Measurements from ENCODE around the gene PHACTR3. TPM values are rescaled to one million over a fixed set of nuclear protein-coding genes. Genes with fewer than 3 reads are reported as not detected.

Gene PHACTR3
- total and polyA plus RNA-seq, 2 donors = 0.62 to 2.7 TPM

- Histone ChIP-seq H3K27ac (ENCODE audit: low read depth) (no peak overlapping the region), H3K4me3 (ENCODE audit: low read depth, low read length) (no peak overlapping the region), H3K4me1 (ENCODE audit: insufficient read depth) (no peaks in the 10 kb centered on the region), H3K36me3 (ENCODE audit: insufficient read depth) (no peaks in the 10 kb centered on the region)
- 89% methylated on average over 13 of the region's 13 CpGs for WGBS
- no peak for DNase-seq (ENCODE audit: extremely low spot score)
These were observed 16.0 kb upstream of the PHACTR3 start for GRCh38 chr20:59588236-59588855.

- Histone ChIP-seq H3K36me3 (ENCODE audit: insufficient read depth) (no peaks in the 10 kb centered on the region), H3K27ac (ENCODE audit: low read depth) (no peak overlapping the region), H3K4me1 (ENCODE audit: insufficient read depth) (no peaks in the 10 kb centered on the region), H3K4me3 (ENCODE audit: low read depth, low read length) (no peak overlapping the region)
- no peak for DNase-seq (ENCODE audit: extremely low spot score)
- WGBS = 90% methylated on average over 24 of the region's 24 CpGs
These were observed 15.2 kb upstream of the PHACTR3 start for GRCh38 chr20:59589086-59589684.

GRCh38 chr20:59591061-59591460 is 13.3 kb upstream of the PHACTR3 start:
- no peak overlapping the region for H3K4me3 ChIP-seq (ENCODE audit: low read depth, low read length)

GRCh38 chr20:59596690-59597089 is 7.7 kb upstream of the PHACTR3 start:
- H3K27ac ChIP-seq (ENCODE audit: low read depth) = no peak overlapping the region
- no peak for DNase-seq (ENCODE audit: extremely low spot score)
- no peaks in the 10 kb centered on the region for H3K36me3 ChIP-seq (ENCODE audit: insufficient read depth)

More at GRCh38 chr20:59591061-59591460, 13.3 kb upstream of the PHACTR3 start:
- H3K36me3 ChIP-seq (ENCODE audit: insufficient read depth) = no peaks in the 10 kb centered on the region
- 90% methylated on average over 12 of the region's 12 CpGs for WGBS
- H3K4me1 ChIP-seq (ENCODE audit: insufficient read depth) = no peaks in the 10 kb centered on the region
- DNase-seq (ENCODE audit: extremely low spot score) = no peak
- no peak overlapping the region for H3K27ac ChIP-seq (ENCODE audit: low read depth)

GRCh38 chr20:59597240-59597639 is 7.1 kb upstream of the PHACTR3 start:
- Histone ChIP-seq H3K27ac (ENCODE audit: low read depth) (no peak overlapping the region), H3K36me3 (ENCODE audit: insufficient read depth) (no peaks in the 10 kb centered on the region), H3K4me1 (ENCODE audit: insufficient read depth) (no peaks in the 10 kb centered on the region), H3K4me3 (ENCODE audit: low read depth, low read length) (no peak overlapping the region)
- no peak for DNase-seq (ENCODE audit: extremely low spot score)
- WGBS = 73% methylated on average over 1 of the region's 1 CpG

More at GRCh38 chr20:59596690-59597089, 7.7 kb upstream of the PHACTR3 start:
- H3K4me3 ChIP-seq (ENCODE audit: low read depth, low read length) = no peak overlapping the region
- WGBS = 68% methylated on average over 5 of the region's 5 CpGs
- H3K4me1 ChIP-seq (ENCODE audit: insufficient read depth) = no peaks in the 10 kb centered on the region

GRCh38 chr20:59598625-59599310 is 5.6 kb upstream of the PHACTR3 start:
- Histone ChIP-seq H3K4me1 (ENCODE audit: insufficient read depth) (no peaks in the 10 kb centered on the region), H3K27ac (ENCODE audit: low read depth) (no peak overlapping the region), H3K4me3 (ENCODE audit: low read depth, low read length) (no peak overlapping the region), H3K36me3 (ENCODE audit: insufficient read depth) (no peaks in the 10 kb centered on the region)
- no peak for DNase-seq (ENCODE audit: extremely low spot score)
- 33% methylated on average over 13 of the region's 13 CpGs for WGBS

- no peaks in the 10 kb centered on the region for H3K36me3 ChIP-seq (ENCODE audit: insufficient read depth)
- no peaks in the 10 kb centered on the region for H3K4me1 ChIP-seq (ENCODE audit: insufficient read depth)
- no peak for DNase-seq (ENCODE audit: extremely low spot score)
- no peak overlapping the region for H3K27ac ChIP-seq (ENCODE audit: low read depth)
- H3K4me3 ChIP-seq (ENCODE audit: low read depth, low read length) = no peak overlapping the region
- 94% methylated on average over 3 of the region's 3 CpGs for WGBS
These were observed 4.4 kb upstream of the PHACTR3 start for GRCh38 chr20:59599941-59600340.

- WGBS = 85% methylated on average over 5 of the region's 5 CpGs
- H3K36me3 ChIP-seq (ENCODE audit: insufficient read depth) = no peaks in the 10 kb centered on the region
- H3K4me3 ChIP-seq (ENCODE audit: low read depth, low read length) = no peak overlapping the region
- H3K4me1 ChIP-seq (ENCODE audit: insufficient read depth) = no peaks in the 10 kb centered on the region
- no peak for DNase-seq (ENCODE audit: extremely low spot score)
- H3K27ac ChIP-seq (ENCODE audit: low read depth) = no peak overlapping the region
These were observed 3.9 kb upstream of the PHACTR3 start for GRCh38 chr20:59600472-59600871.

GRCh38 chr20:59602546-59603080 is 1.7 kb upstream of the PHACTR3 start:
- DNase-seq (ENCODE audit: extremely low spot score) = no peak
- 76% methylated on average over 3 of the region's 3 CpGs for WGBS
- Histone ChIP-seq H3K4me3 (ENCODE audit: low read depth, low read length) (no peak overlapping the region), H3K27ac (ENCODE audit: low read depth) (no peak overlapping the region), H3K4me1 (ENCODE audit: insufficient read depth) (no peaks in the 10 kb centered on the region), H3K36me3 (ENCODE audit: insufficient read depth) (no peaks in the 10 kb centered on the region)

GRCh38 chr20:59603176-59603575 is 1.2 kb upstream of the PHACTR3 start:
- H3K27ac ChIP-seq (ENCODE audit: low read depth) = no peak overlapping the region
- no peak for DNase-seq (ENCODE audit: extremely low spot score)
- H3K4me1 ChIP-seq (ENCODE audit: insufficient read depth) = no peaks in the 10 kb centered on the region
- no peak overlapping the region for H3K4me3 ChIP-seq (ENCODE audit: low read depth, low read length)
- no peaks in the 10 kb centered on the region for H3K36me3 ChIP-seq (ENCODE audit: insufficient read depth)
- WGBS = 72% methylated on average over 9 of the region's 9 CpGs

- H3K27ac ChIP-seq (ENCODE audit: low read depth) = no peak overlapping the region
- H3K4me1 ChIP-seq (ENCODE audit: insufficient read depth) = no peaks in the 10 kb centered on the region
- no peak for DNase-seq (ENCODE audit: extremely low spot score)
- H3K36me3 ChIP-seq (ENCODE audit: insufficient read depth) = no peaks in the 10 kb centered on the region
- peak overlapping the region; percentile 10 for H3K4me3 ChIP-seq (ENCODE audit: low read depth, low read length)
- WGBS = under 1% methylated on average over 88 of the region's 88 CpGs
These were observed 631 bp downstream of the PHACTR3 start for GRCh38 chr20:59604741-59605600.

GRCh38 chr20:59605601-59606364 is 1.4 kb downstream of the PHACTR3 start:
- WGBS = 12% methylated on average over 26 of the region's 26 CpGs

GRCh38 chr20:59606566-59606965 is 2.2 kb downstream of the PHACTR3 start:
- Histone ChIP-seq H3K27ac (ENCODE audit: low read depth) (no peak overlapping the region), H3K36me3 (ENCODE audit: insufficient read depth) (no peaks in the 10 kb centered on the region), H3K4me1 (ENCODE audit: insufficient read depth) (no peaks in the 10 kb centered on the region), H3K4me3 (ENCODE audit: low read depth, low read length) (no peak overlapping the region)
- WGBS = 68% methylated on average over 4 of the region's 4 CpGs
- DNase-seq (ENCODE audit: extremely low spot score) = no peak

More at GRCh38 chr20:59605601-59606364, 1.4 kb downstream of the PHACTR3 start:
- no peaks in the 10 kb centered on the region for H3K36me3 ChIP-seq (ENCODE audit: insufficient read depth)
- H3K4me1 ChIP-seq (ENCODE audit: insufficient read depth) = no peaks in the 10 kb centered on the region
- DNase-seq (ENCODE audit: extremely low spot score) = no peak
- no peak overlapping the region for H3K27ac ChIP-seq (ENCODE audit: low read depth)
- H3K4me3 ChIP-seq (ENCODE audit: low read depth, low read length) = peak overlapping the region; percentile 10
